Measurements from ENCODE around the gene HSF4. TPM values are rescaled to one million over a fixed set of nuclear protein-coding genes. Genes with fewer than 3 reads are reported as not detected.

The HSF4 gene
- total RNA-seq, 4 donors from 2014 or later = 3.7 to 59.5 (median 19.6) TPM

DNA sequence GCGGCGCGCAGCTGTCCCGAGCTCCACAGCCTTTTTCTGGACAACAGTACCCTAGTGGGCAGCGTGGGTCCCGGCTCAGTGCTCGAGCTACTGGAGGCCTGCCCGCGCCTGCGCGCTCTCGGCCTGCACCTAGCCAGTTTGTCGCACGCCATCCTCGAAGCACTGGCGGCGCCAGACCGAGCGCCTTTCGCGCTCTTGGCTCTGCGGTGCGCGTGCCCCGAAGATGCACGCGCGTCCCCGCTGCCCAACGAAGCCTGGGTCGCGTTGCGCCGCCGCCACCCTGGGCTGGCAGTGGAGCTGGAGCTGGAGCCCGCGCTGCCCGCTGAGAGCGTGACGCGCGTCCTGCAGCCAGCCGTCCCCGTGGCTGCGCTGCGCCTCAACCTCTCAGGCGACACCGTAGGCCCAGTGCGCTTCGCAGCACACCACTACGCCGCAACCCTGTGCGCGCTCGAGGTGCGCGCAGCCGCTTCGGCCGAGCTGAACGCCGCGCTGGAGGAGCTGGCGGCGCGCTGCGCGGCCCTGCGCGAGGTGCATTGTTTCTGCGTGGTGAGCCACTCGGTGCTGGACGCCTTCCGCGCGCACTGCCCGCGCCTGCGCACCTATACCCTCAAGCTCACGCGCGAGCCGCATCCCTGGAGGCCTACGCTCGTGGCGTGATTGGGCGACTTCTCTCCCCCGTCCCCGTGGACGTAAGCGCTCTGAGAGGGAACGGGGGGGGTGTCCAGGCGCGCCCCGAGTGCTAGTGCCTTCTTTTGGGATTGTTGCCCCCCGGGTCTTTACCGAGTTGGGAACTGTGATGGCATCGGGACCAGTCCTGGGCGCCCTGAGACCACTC is 1.2 kb upstream of the HSF4 start:
- Histone ChIP-seq H3K4me1 (peaks cover 39 to 76% (median 50%) of the 10 kb centered on the region in 3 donors), H3K4me3 (peak overlapping the region; percentile 15 to 63 (median 46)), H3K9me3 (no peaks in the 10 kb centered on the region), H3K27ac (peak overlapping the region; percentile 60 to 87 (median 80)), H3K27me3 (peaks cover 0 to 49% (median 0%) of the 10 kb centered on the region in 4 donors), H3K36me3 (peaks cover 0 to 12% (median 0%) of the 10 kb centered on the region in 3 donors)
- no peak for DNase-seq
- intact Hi-C loops (cut with DNase I) = no loop called here
- TF ChIP-seq, protein P1, sequence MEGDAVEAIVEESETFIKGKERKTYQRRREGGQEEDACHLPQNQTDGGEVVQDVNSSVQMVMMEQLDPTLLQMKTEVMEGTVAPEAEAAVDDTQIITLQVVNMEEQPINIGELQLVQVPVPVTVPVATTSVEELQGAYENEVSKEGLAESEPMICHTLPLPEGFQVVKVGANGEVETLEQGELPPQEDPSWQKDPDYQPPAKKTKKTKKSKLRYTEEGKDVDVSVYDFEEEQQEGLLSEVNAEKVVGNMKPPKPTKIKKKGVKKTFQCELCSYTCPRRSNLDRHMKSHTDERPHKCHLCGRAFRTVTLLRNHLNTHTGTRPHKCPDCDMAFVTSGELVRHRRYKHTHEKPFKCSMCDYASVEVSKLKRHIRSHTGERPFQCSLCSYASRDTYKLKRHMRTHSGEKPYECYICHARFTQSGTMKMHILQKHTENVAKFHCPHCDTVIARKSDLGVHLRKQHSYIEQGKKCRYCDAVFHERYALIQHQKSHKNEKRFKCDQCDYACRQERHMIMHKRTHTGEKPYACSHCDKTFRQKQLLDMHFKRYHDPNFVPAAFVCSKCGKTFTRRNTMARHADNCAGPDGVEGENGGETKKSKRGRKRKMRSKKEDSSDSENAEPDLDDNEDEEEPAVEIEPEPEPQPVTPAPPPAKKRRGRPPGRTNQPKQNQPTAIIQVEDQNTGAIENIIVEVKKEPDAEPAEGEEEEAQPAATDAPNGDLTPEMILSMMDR (IDR thresholded peaks at IDR 0.05) = no peak
- peak in 1 of 4 donors; percentile 46 for TF ChIP-seq POLR2A (IDR thresholded peaks at IDR 0.05)
- 31% methylated on average over 13 of the region's 99 CpGs; no CpG with 5 or more reads in 1 of the 2 donors for WGBS, 2 donors

- peaks cover 32 to 75% (median 47%) of the 10 kb centered on the region in 3 donors for H3K4me1 ChIP-seq
- H3K36me3 ChIP-seq = peaks cover 0 to 12% (median 0%) of the 10 kb centered on the region in 3 donors
- DNase-seq = no peak
- no peaks in the 10 kb centered on the region for H3K9me3 ChIP-seq
- H3K27me3 ChIP-seq = peaks cover 0 to 49% (median 0%) of the 10 kb centered on the region in 4 donors
- H3K27ac ChIP-seq = peak overlapping the region; percentile 60 to 87 (median 80)
- TF ChIP-seq POLR2A (IDR thresholded peaks at IDR 0.05) = no peak
- TF ChIP-seq, protein P1 (IDR thresholded peaks at IDR 0.05) = no peak
- H3K4me3 ChIP-seq = peak overlapping the region; percentile 15 to 63 (median 46)
- WGBS, 2 donors = 6 to 12% methylated on average over 6 to 16 of the region's 34 CpGs
- intact Hi-C loops (cut with DNase I) = no loop called here
These were observed 466 bp upstream of the HSF4 start for GRCh38 chr16:67163999-67164558.

DNA sequence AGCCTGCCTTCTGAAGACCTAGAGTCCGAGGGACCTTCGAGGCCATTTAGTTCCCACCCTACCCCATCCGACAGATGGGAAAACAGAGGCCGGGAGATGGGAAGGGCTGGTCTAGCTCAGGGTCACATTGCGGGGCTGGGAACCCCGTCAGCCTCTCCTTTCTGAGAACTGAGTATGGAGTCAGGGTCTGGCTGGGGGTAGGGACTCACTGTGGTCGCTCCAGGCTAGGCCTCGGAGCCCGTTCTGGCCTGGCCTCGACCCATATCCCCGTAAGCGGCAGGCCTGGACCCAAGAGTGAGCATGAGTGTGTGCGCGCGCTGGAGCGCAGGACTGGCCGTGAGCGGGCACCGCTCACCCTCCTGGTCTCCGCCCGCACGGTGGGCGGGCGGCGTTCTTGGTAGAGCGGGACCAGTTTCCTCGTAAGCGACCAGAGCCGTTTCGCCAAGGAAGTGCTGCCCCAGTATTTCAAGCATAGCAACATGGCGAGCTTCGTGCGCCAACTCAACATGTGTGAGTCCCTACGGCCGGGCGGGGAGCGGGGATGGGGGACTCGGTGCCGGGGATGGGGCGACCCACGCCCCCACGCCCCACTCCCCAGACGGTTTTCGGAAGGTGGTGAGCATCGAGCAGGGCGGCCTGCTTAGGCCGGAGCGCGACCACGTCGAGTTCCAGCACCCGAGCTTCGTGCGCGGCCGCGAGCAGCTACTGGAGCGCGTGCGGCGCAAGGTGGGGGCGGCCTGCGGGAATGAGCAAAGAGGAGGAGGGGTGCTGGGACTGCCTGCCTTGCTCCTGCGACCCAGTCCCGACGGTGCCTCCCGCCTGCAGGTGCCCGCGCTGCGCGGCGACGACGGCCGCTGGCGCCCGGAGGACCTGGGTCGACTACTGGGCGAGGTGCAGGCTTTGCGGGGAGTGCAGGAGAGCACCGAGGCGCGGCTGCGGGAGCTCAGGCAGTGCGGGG is 855 bp downstream of the HSF4 start:
- peak overlapping the region in 3 of 4 donors; percentile 43 to 63 (median 48) for H3K4me3 ChIP-seq
- intact Hi-C loops (cut with DNase I) = no loop called here
- H3K36me3 ChIP-seq = peaks cover 0 to 12% (median 0%) of the 10 kb centered on the region in 3 donors
- no peaks in the 10 kb centered on the region for H3K9me3 ChIP-seq
- 36 to 39% methylated on average over 4 to 6 of the region's 85 CpGs for WGBS, 2 donors
- peaks cover 0 to 50% (median 0%) of the 10 kb centered on the region in 4 donors for H3K27me3 ChIP-seq
- TF ChIP-seq, protein P1 (IDR thresholded peaks at IDR 0.05) = no peak
- no peak for TF ChIP-seq POLR2A (IDR thresholded peaks at IDR 0.05)
- no peak for DNase-seq
- peak overlapping the region; percentile 60 to 87 (median 80) for H3K27ac ChIP-seq
- H3K4me1 ChIP-seq = peaks cover 40 to 79% (median 58%) of the 10 kb centered on the region in 3 donors

- intact Hi-C loops (cut with DNase I) = no loop called here
- Histone ChIP-seq H3K27ac (peak overlapping the region in 1 of 4 donors; percentile 82), H3K4me1 (peaks cover 45 to 79% (median 62%) of the 10 kb centered on the region in 3 donors), H3K27me3 (peaks cover 0 to 53% (median 0%) of the 10 kb centered on the region in 4 donors), H3K9me3 (no peaks in the 10 kb centered on the region), H3K4me3 (no peak overlapping the region), H3K36me3 (peaks cover 0 to 12% (median 0%) of the 10 kb centered on the region in 3 donors)
- DNase-seq = no peak
- TF ChIP-seq, protein P1 (IDR thresholded peaks at IDR 0.05) = no peak
- no peak for TF ChIP-seq POLR2A (IDR thresholded peaks at IDR 0.05)
- WGBS, 2 donors = 60 to 90% methylated on average over 2 to 8 of the region's 18 CpGs
These were observed 1.6 kb downstream of the HSF4 start for GRCh38 chr16:67166110-67166547.

Data from esophagus squamous epithelium (tissue), 5 donors.